ENCODE measurements around the gene CDYL2. TPM values are rescaled to one million over a fixed set of nuclear protein-coding genes. Genes with fewer than 3 reads are reported as not detected.

The CDYL2 gene
- total RNA-seq, 4 donors from 2014 or later: 2.2 to 5.7 (median 3.2) TPM

DNA sequence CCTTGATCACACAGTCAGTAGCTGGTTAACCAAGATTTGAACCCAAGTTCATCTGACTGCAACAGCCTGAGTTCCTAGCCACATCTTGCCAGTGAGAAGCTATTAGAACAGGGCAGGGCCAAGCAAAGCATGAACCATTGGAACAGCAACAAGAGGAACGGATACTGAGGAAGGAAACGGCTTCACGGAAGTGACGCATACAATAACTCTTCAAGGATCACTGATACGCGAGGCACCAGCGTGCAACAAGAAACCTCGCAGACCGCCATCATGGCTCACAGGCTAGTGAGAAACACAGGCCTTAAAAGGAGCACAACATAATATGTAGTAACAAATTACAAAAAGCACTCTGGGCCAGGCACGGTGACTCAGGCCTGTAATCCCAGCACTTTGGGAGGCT is 114.9 kb downstream of the CDYL2 start:
- no peak for DNase-seq (ENCODE audit: low spot score in 2 of 2)
- H3K36me3 ChIP-seq: no peaks in the 10 kb centered on the region
- H3K27ac ChIP-seq: no peak overlapping the region
- no peaks in the 10 kb centered on the region for H3K27me3 ChIP-seq
- WGBS, 2 donors: 73 to 79% methylated on average over 10 of the region's 10 CpGs
- H3K4me3 ChIP-seq: no peak overlapping the region
- H3K4me1 ChIP-seq: no peaks in the 10 kb centered on the region
- no peaks in the 10 kb centered on the region for H3K9me3 ChIP-seq
- no peak for TF ChIP-seq EP300 (IDR thresholded peaks at IDR 0.05)
- TF ChIP-seq, protein P1, sequence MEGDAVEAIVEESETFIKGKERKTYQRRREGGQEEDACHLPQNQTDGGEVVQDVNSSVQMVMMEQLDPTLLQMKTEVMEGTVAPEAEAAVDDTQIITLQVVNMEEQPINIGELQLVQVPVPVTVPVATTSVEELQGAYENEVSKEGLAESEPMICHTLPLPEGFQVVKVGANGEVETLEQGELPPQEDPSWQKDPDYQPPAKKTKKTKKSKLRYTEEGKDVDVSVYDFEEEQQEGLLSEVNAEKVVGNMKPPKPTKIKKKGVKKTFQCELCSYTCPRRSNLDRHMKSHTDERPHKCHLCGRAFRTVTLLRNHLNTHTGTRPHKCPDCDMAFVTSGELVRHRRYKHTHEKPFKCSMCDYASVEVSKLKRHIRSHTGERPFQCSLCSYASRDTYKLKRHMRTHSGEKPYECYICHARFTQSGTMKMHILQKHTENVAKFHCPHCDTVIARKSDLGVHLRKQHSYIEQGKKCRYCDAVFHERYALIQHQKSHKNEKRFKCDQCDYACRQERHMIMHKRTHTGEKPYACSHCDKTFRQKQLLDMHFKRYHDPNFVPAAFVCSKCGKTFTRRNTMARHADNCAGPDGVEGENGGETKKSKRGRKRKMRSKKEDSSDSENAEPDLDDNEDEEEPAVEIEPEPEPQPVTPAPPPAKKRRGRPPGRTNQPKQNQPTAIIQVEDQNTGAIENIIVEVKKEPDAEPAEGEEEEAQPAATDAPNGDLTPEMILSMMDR (IDR thresholded peaks at IDR 0.05): no peak
- no peak for TF ChIP-seq POLR2A (IDR thresholded peaks at IDR 0.05)

DNA sequence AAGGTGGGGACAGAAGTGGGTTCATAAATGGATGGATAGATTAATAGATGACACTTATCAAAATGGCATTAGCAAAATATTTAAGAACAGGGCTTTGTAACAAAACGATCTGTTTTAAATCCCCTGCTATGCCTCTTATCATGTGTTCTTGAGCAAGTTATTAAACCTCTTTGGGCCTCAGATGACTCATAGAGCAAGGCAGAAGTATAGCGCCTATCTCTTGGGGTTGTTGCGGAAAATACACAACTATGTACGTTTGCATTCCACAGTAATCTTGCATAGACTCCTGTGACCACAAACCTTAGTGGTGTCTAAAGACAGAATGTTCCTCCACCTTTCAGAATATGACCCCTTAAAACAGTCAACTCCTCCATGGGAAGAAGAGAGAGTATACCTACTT is 116.8 kb downstream of the CDYL2 start:
- H3K27ac ChIP-seq: no peak overlapping the region
- WGBS, 2 donors: 90 to 91% methylated on average over 4 of the region's 4 CpGs
- TF ChIP-seq EP300 (IDR thresholded peaks at IDR 0.05): no peak
- TF ChIP-seq, protein P1 (IDR thresholded peaks at IDR 0.05): no peak
- no peak for TF ChIP-seq POLR2A (IDR thresholded peaks at IDR 0.05)

DNA sequence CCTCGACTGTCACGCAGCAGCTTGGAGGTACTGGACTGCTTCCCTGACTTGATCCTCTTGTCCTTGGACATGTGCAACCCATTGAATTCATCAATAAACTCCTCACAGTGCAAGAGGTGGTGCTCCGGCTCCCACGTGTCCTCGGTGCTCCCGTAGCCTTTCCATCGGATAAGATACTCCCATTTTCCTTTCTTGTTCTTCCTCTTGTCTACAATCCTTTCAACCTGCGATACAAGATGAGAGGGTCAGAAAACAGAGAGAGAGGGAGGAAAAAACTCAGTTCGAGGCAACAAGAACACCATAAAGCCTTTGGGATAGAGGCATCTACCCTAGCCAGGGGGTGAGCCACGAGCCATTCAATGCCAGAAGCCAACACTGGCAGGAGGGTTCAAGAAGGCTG is 119.5 kb downstream of the CDYL2 start:
- Histone ChIP-seq H3K4me3 (no peak overlapping the region), H3K4me1 (no peaks in the 10 kb centered on the region), H3K27ac (no peak overlapping the region), H3K9me3 (no peaks in the 10 kb centered on the region), H3K36me3 (no peaks in the 10 kb centered on the region), H3K27me3 (no peaks in the 10 kb centered on the region)
- WGBS, 2 donors: 85 to 88% methylated on average over 10 of the region's 10 CpGs
- no peak for DNase-seq (ENCODE audit: low spot score in 2 of 2)
- TF ChIP-seq POLR2A (IDR thresholded peaks at IDR 0.05): no peak
- TF ChIP-seq, protein P1 (IDR thresholded peaks at IDR 0.05): no peak
- TF ChIP-seq EP300 (IDR thresholded peaks at IDR 0.05): no peak

More for the DNA sequence above, 116.8 kb downstream of the CDYL2 start:
- Histone ChIP-seq H3K9me3 (no peaks in the 10 kb centered on the region), H3K27me3 (no peaks in the 10 kb centered on the region), H3K36me3 (no peaks in the 10 kb centered on the region), H3K4me1 (no peaks in the 10 kb centered on the region), H3K4me3 (no peak overlapping the region)
- DNase-seq (ENCODE audit: low spot score in 2 of 2): no peak

GRCh38 chr16:80684136-80684765 is 120.1 kb downstream of the CDYL2 start:
- H3K27me3 ChIP-seq: no peaks in the 10 kb centered on the region
- TF ChIP-seq POLR2A (IDR thresholded peaks at IDR 0.05): no peak
- TF ChIP-seq, protein P1 (IDR thresholded peaks at IDR 0.05): no peak
- TF ChIP-seq EP300 (IDR thresholded peaks at IDR 0.05): no peak
- 94 to 97% methylated on average over 15 of the region's 15 CpGs for WGBS, 2 donors
- DNase-seq (ENCODE audit: low spot score in 2 of 2): no peak
- H3K4me1 ChIP-seq: no peaks in the 10 kb centered on the region
- no peak overlapping the region for H3K27ac ChIP-seq
- no peaks in the 10 kb centered on the region for H3K36me3 ChIP-seq
- no peaks in the 10 kb centered on the region for H3K9me3 ChIP-seq
- H3K4me3 ChIP-seq: no peak overlapping the region

GRCh38 chr16:80683646-80684045 is 120.8 kb downstream of the CDYL2 start:
- H3K27me3 ChIP-seq: no peaks in the 10 kb centered on the region
- H3K4me1 ChIP-seq: no peaks in the 10 kb centered on the region
- TF ChIP-seq POLR2A (IDR thresholded peaks at IDR 0.05) (no peak), EP300 (IDR thresholded peaks at IDR 0.05) (no peak)
- TF ChIP-seq, protein P1 (IDR thresholded peaks at IDR 0.05): no peak
- H3K36me3 ChIP-seq: no peaks in the 10 kb centered on the region
- WGBS, 2 donors: 90 to 96% methylated on average over 3 of the region's 3 CpGs
- no peak for DNase-seq (ENCODE audit: low spot score in 2 of 2)
- no peak overlapping the region for H3K27ac ChIP-seq
- H3K9me3 ChIP-seq: no peaks in the 10 kb centered on the region
- no peak overlapping the region for H3K4me3 ChIP-seq
